Heart left ventricle (tissue), 16 donors: Measurements from ENCODE around the gene TAF6. TPM values are rescaled to one million over a fixed set of nuclear protein-coding genes. Genes with fewer than 3 reads are reported as not detected.

Experiments used
- ATAC-seq, 4 donors: fragments of 200-7000 bp; cut with Tn5 transposase; one replicate each; pipeline ENCODE4 v1.9.1; 2020 to 2022; ENCODE audit warnings: moderate library complexity in 4 of 4, mild to moderate bottlenecking in 3 of 4, moderate number of reproducible peaks in 1 of 4
- DNase-seq, 5 donors: peaks; one replicate each; pipeline ENCODE4 v3.0.0-alpha.2; 2020
- H3K27ac ChIP-seq, 12 donors: fragments of 200-600 bp; sonication (generic) in 4 of 12; one replicate each; pipeline versions ENCODE4 v1.5.0 to v1.8.0; 2016 to 2022; ENCODE audit warnings: mild to moderate bottlenecking in 2 of 12
- H3K27me3 ChIP-seq, 9 donors: fragments of 200-600 bp; sonication (generic) in 2 of 9; one replicate each; pipeline versions ENCODE4 v1.5.1 to v1.8.0; 2016 to 2022; ENCODE audit warnings: mild to moderate bottlenecking in 3 of 9
- H3K36me3 ChIP-seq, 9 donors: fragments of 200-600 bp; sonication (generic) in 2 of 9; one replicate each; pipeline versions ENCODE4 v1.5.0 to v1.8.0; 2018 to 2022; ENCODE audit warnings: mild to moderate bottlenecking in 2 of 9
- H3K4me1 ChIP-seq, 12 donors: fragments of 200-600 bp; sonication (generic) in 4 of 12; one replicate each; pipeline versions ENCODE4 v1.5.0 to v1.8.0; 2016 to 2022; ENCODE audit warnings: mild to moderate bottlenecking in 3 of 12
- H3K4me3 ChIP-seq, 12 donors: fragments of 200-600 bp; sonication (generic) in 4 of 12; one replicate each; pipeline versions ENCODE4 v1.5.0 to v1.8.0; 2017 to 2022; ENCODE audit warnings: mild to moderate bottlenecking in 9 of 12, moderate library complexity in 4 of 12
- H3K9me3 ChIP-seq, 12 donors: fragments of 200-600 bp; sonication (generic) in 4 of 12; one replicate each; pipeline versions ENCODE4 v1.5.0 to v1.8.0; 2016 to 2022; ENCODE audit warnings: mild to moderate bottlenecking in 1 of 12
- POLR2A ChIP-seq, 2 donors: fragments of 450-650 bp; IDR thresholded peaks; one replicate each; pipeline ENCODE4 v1.6.1; 2017; ENCODE audit warnings: antibody characterized with exemption in 2 of 2, mild to moderate bottlenecking in 2 of 2, moderate library complexity in 2 of 2
- WGBS, 4 donors: extraction: QIAGEN DNeasy Blood & Tissue Kit in 2 of 4; methylation state at CpG; one replicate each; pipeline versions ENCODE4 v1.1.5 to v1.1.7; 2013 to 2018; 5-methylcytosine and 5-hydroxymethylcytosine counted together
- intact Hi-C, 10 donors: fragments of 100-400 bp; cut with DNase I; formaldehyde crosslinking; loops; one replicate each; pipeline versions ENCODE4 v1.11.1 to v1.14.2; 2022
- polyA plus RNA-seq, 2 donors: library from polyadenylated mRNA; stranded (reverse); fragments of 200-250 nt; gene quantifications; one replicate each; pipeline ENCODE4 v1.2.3, GENCODE V29; 2013
- total RNA-seq, 9 donors: library from RNA; depleted of rRNA in 2 of 9; stranded (reverse); fragments of >200 nt in 2 of 9; fragmentation: NEBNext Ultra II Directional in 3 of 9; extraction: Animal tissue kit (Norgen Biotek cat#: 25700) in 3 of 9; gene quantifications; one replicate each; pipeline versions ENCODE4 v1.1.0 to v1.2.4, GENCODE V29; 2016 to 2023
- TF ChIP-seq, protein P1 (sequence below), 12 donors: fragments of 200-600 bp; sonication (generic) in 4 of 12; IDR thresholded peaks; one replicate each; pipeline versions ENCODE4 v1.5.0 to v1.8.0; 2018 to 2022; ENCODE audit warnings: antibody characterized with exemption in 12 of 12, mild to moderate bottlenecking in 5 of 12
- donor health status: ischemic (EF 13 %, LVEDD 7.1; RV severe dilation, severe dysfunction).
- donor health status: healthy with polysubstance abuse.
- donor health status: DM: no; HTN: yes; CAD: no.
- donor health status: DM: no; HTN: no; CAD: no.
- donor health status: ischemic (EF 25% LVEDD 6.9; RV normal size, moderate dysfunction).
- donor health status: ischemic (EF 25% LVEDD 5.7; RV mildly dilated, moderate dysfunction).
- donor health status: healthy.
- donor health status: DM: yes; HTN: yes; CAD: no.
- donor health status: ischemic (EF 35%, LVEDD 5.7; RV mildly dilated, moderate dysfunction).
- donor health status: nonischemic (EF 11% LVEDD 7.7; RV severe dilation, severe dysfunction).
- donor health status: DM: yes; HTN: yes; CAD: no.
- donor health status: PGD.
- donor health status: ischemic (EF 29% LVEDD 5.4; RV normal size, mild dysfunction).
- donor health status: nonischemic (EF 23%, LVEDD 6.1; RV moderate dilation, normal function).

Gene TAF6
- total and polyA plus RNA-seq, 11 donors = 24.9 to 80.9 (median 34.1) TPM

- Histone ChIP-seq H3K36me3 (peaks cover 0 to 87% (median 80%) of the 10 kb centered on the region in 9 donors), H3K27ac (no peak overlapping the region), H3K27me3 (no peaks in the 10 kb centered on the region), H3K4me3 (no peak overlapping the region), H3K4me1 (peaks cover 0 to 10% (median 7%) of the 10 kb centered on the region in 12 donors), H3K9me3 (no peaks in the 10 kb centered on the region)
- DNase-seq = no peak
- TF ChIP-seq POLR2A (IDR thresholded peaks at IDR 0.05) = no peak
- TF ChIP-seq, protein P1, sequence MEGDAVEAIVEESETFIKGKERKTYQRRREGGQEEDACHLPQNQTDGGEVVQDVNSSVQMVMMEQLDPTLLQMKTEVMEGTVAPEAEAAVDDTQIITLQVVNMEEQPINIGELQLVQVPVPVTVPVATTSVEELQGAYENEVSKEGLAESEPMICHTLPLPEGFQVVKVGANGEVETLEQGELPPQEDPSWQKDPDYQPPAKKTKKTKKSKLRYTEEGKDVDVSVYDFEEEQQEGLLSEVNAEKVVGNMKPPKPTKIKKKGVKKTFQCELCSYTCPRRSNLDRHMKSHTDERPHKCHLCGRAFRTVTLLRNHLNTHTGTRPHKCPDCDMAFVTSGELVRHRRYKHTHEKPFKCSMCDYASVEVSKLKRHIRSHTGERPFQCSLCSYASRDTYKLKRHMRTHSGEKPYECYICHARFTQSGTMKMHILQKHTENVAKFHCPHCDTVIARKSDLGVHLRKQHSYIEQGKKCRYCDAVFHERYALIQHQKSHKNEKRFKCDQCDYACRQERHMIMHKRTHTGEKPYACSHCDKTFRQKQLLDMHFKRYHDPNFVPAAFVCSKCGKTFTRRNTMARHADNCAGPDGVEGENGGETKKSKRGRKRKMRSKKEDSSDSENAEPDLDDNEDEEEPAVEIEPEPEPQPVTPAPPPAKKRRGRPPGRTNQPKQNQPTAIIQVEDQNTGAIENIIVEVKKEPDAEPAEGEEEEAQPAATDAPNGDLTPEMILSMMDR (IDR thresholded peaks at IDR 0.05) = no peak
- intact Hi-C loops = no loop called here
- WGBS, 4 donors = 79 to 82% (median 79%) methylated on average over 17 of the region's 17 CpGs
- no peak for ATAC-seq
Observed at GRCh38 chr7:100106633-100107032, 12.5 kb downstream of the TAF6 start.

DNA sequence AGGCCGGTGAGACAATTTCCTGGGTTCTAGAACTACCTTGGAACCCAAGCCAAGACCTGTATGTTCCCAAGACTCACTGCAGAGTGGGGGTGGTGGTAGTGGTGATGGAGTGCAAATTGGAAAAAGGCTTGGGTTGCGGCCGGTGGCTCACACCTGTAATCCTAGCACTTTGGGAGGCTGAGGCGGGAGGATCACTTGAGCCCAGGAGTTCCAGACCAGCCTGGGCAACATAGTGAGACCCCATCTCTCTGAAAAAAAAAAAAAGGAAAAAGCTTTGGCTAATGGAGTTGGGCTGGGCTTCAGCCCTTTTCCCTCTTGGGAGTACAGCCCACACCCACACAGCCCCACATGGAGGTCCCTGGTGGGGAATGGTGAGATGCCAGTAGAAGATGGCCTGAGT is 13.6 kb downstream of the TAF6 start:
- 90 to 93% (median 92%) methylated on average over 4 of the region's 4 CpGs for WGBS, 4 donors
- Histone ChIP-seq H3K36me3 (peaks cover 0 to 76% (median 70%) of the 10 kb centered on the region in 9 donors), H3K4me1 (peaks cover 0 to 15% (median 7%) of the 10 kb centered on the region in 12 donors), H3K9me3 (no peaks in the 10 kb centered on the region), H3K27me3 (no peaks in the 10 kb centered on the region), H3K4me3 (no peak overlapping the region), H3K27ac (no peak overlapping the region)
- ATAC-seq (no peak), DNase-seq (no peak)
- no peak for TF ChIP-seq POLR2A (IDR thresholded peaks at IDR 0.05)
- TF ChIP-seq, protein P1 (IDR thresholded peaks at IDR 0.05) = no peak
- intact Hi-C loops = no loop called here

DNA sequence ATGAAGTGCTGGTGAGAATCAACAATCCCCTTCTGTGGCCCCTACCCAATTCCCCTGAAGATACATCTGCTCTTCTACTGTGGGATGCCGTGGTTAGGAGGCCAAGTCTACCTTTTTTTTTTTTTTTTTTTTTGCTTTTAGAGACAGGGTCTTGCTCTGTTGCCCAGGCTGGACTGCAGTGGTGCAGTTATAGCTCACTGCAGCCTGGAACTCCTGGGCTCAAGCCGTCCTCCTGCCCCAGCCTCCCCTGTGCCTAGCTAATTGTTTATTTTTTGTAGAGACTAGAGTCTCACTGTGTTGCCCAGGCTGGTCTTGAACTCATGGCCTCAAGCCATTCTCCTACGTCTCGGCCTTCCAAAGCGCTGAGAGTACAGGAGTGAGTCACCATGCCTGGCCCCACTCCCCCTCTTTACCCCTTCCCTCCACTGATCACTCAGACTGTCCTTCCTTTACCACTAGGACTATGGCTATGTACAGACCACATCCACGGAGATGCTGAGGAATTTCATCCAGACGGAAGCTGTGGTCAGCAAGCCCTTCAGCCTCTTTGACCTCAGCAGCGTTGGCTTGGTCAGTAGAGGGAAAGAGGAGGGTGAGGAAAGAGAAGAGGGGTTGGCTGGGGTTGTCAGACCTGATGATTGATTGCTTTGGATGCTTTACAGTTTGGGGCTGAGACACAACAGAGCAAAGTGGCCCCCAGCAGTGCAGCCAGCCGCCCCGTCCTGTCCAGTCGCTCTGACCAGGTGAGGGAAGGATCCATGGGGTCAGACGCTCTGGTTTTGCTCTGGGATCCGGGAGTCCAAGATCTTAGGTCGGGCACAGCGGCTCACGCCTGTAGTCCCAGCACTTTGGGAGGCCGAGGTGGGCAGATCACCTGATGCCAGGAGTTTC is 16.0 kb downstream of the TAF6 start:
- H3K9me3 ChIP-seq = no peaks in the 10 kb centered on the region
- DNase-seq (no peak), ATAC-seq (no peak)
- no peaks in the 10 kb centered on the region for H3K27me3 ChIP-seq
- TF ChIP-seq, protein P1 (IDR thresholded peaks at IDR 0.05) = no peak
- TF ChIP-seq POLR2A (IDR thresholded peaks at IDR 0.05) = no peak
- WGBS, 4 donors = 86 to 91% (median 88%) methylated on average over 17 of the region's 17 CpGs
- H3K4me3 ChIP-seq = peak overlapping the region in 1 of 12 donors; percentile 74
- intact Hi-C loops = no loop called here
- H3K27ac ChIP-seq = peak overlapping the region in 1 of 12 donors; percentile 92
- peaks cover 0 to 28% (median 21%) of the 10 kb centered on the region in 12 donors for H3K4me1 ChIP-seq
- peaks cover 0 to 66% (median 62%) of the 10 kb centered on the region in 9 donors for H3K36me3 ChIP-seq
